Hematopoietic multipotent progenitor cell treated with erythropoietin and hydrocortisone succinate and interleukin-3 and kit ligand, for 4 days (in vitro differentiated cells): ENCODE measurements around the gene NIPSNAP2.
A peak's percentile ranks its signal among the peaks of the same experiment; 100 is the strongest.

Experiments used
- DNase-seq: peaks from one replicate; pipeline ENCODE4 v3.0.0-alpha.2; 2015

Gene NIPSNAP2

DNA sequence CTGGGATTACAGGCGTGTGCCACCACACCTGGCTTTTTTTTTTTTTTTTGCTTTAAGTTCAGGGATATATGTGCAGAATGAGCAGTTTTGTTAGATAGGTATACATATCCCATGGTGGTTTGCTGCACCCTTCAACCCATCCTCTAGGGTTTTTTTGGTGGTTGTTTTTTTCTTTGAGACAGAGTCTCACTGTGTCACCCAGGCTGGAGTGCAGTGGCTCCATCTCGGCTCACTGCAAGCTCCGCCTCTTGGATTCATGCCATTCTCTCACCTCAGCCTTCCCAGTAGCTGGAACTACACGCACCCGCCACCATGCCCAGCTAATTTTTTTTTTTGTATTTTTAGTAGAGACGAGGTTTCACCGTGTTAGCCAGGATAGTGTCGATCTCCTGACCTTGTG lies 84.4 kb downstream of the NIPSNAP2 start:
- peak; percentile 34 for DNase-seq
